OCI-LY3 (cell line): ENCODE measurements around the gene TPCN2.

Source experiments
- H2AFZ ChIP-seq: fragments of 200-600, 300-600 bp; shearing (Covaris generic); 2 replicates; pipeline ENCODE4 v1.6.0; 2014; ENCODE audit warnings: antibody characterized with exemption, low read depth, low read length
- H3K27ac ChIP-seq: fragments of 200-600, 300-600 bp; sonication (generic); 2 replicates; pipeline ENCODE4 v1.5.1; 2014; ENCODE audit warnings: mild to moderate bottlenecking, low read length, moderate library complexity, mixed read lengths
- H3K27me3 ChIP-seq: fragments of 200-600, 300-600 bp; sonication (generic); 2 replicates; pipeline ENCODE4 v1.6.1; 2014; ENCODE audit warnings: low read depth, low read length, mixed read lengths
- H3K36me3 ChIP-seq: fragments of 200-600, 300-600 bp; sonication (generic); replicated peaks from 2 replicates; pipeline ENCODE3; 2014; ENCODE audit warnings: low read depth, low read length, mixed read lengths
- H3K4me1 ChIP-seq: fragments of 300-600, 200-600 bp; sonication (generic); 2 replicates; pipeline ENCODE4 v1.6.1; 2014; ENCODE audit warnings: low read length, mixed read lengths
- H3K4me2 ChIP-seq: fragments of 200-600, 300-600 bp; sonication (generic); 2 replicates; pipeline ENCODE4 v1.6.1; 2014; ENCODE audit warnings: low read length, mixed read lengths
- H3K4me3 ChIP-seq: fragments of 300-600, 200-600 bp; sonication (generic); 2 replicates; pipeline ENCODE4 v1.5.1; 2014; ENCODE audit warnings: antibody characterized with exemption, mild to moderate bottlenecking, low read length, moderate library complexity
- H3K79me2 ChIP-seq: fragments of 300-600, 200-600 bp; shearing (Covaris generic); 2 replicates; pipeline ENCODE4 v1.6.1; 2014; ENCODE audit warnings: mild to moderate bottlenecking, low read length, mixed read lengths
- H3K9ac ChIP-seq: fragments of 300-600, 200-600 bp; shearing (Covaris generic); 2 replicates; pipeline ENCODE4 v1.6.0; 2014; ENCODE audit warnings: mild to moderate bottlenecking, low read length, moderate library complexity
- H3K9me3 ChIP-seq: fragments of 200-600, 300-600 bp; shearing (Covaris generic); 2 replicates; pipeline ENCODE4 v1.6.1; 2014; ENCODE audit warnings: low read length, mixed read lengths; ENCODE audit not compliant: insufficient read depth
- H4K20me1 ChIP-seq: fragments of 200-600, 300-600 bp; sonication (generic); 2 replicates; pipeline ENCODE4 v1.6.1; 2016; ENCODE audit warnings: low read length, mixed read lengths; ENCODE audit not compliant: insufficient read depth
- EZH2phosphoT487 ChIP-seq: fragments of 200-600 bp; shearing (Covaris generic); IDR thresholded peaks from 2 replicates; pipeline ENCODE4 v1.6.1; 2018; ENCODE audit warnings: antibody characterized with exemption, mixed run types, low read depth
- TF ChIP-seq, protein P1 (sequence below): fragments of 200-600, 300-600 bp; sonication (generic); IDR thresholded peaks from 2 replicates; pipeline ENCODE4 v1.5.1; 2014; ENCODE audit warnings: antibody characterized with exemption, low read length, low read depth

The TPCN2 gene

DNA sequence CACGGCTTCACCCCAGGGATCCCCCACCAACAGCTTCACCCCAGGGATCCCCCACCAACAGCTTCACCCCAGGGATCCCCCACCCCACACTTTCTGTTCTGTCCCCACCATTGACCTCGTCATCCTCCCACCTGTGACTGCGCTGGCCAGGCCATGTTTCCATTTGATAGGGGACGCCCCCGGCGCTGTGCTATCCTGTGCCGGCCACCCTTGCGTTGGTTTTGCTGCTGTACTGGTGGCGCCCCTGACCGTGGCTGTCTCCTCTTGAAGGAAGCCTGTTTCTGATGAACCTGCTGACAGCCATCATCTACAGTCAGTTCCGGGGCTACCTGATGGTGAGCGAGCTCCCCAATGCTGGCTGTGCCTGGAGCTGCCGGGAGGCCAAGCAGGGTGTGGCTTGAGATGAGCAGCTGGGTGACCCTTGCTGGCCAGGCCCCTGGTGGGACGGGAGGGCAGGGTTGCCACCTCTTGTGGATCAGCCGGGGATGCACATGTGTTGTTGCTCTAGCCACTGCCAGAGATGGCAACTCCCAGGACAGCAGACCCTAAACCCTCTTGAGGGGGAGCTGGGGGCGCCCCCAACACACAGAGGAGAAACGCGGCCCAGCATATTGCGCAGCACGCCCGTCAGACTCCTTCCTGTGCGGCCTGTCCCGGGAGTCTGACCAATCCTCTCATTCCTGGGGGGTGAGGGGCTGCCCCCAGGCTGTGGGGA, 22.5 kb downstream of the TPCN2 start:
- Histone ChIP-seq H3K27ac (no peak overlapping the region), H2AFZ (no peak overlapping the region), H3K27me3 (no peaks in the 10 kb centered on the region), H3K4me3 (no peak overlapping the region), H3K9me3 (no peaks in the 10 kb centered on the region), H3K9ac (no peak overlapping the region), H3K79me2 (no peaks in the 10 kb centered on the region), H3K36me3 (peaks cover 5% of the 10 kb centered on the region), H3K4me2 (no peak overlapping the region), H4K20me1 (peaks cover 26% of the 10 kb centered on the region), H3K4me1 (no peaks in the 10 kb centered on the region)
- no peak for TF ChIP-seq EZH2phosphoT487
- TF ChIP-seq, protein P1, sequence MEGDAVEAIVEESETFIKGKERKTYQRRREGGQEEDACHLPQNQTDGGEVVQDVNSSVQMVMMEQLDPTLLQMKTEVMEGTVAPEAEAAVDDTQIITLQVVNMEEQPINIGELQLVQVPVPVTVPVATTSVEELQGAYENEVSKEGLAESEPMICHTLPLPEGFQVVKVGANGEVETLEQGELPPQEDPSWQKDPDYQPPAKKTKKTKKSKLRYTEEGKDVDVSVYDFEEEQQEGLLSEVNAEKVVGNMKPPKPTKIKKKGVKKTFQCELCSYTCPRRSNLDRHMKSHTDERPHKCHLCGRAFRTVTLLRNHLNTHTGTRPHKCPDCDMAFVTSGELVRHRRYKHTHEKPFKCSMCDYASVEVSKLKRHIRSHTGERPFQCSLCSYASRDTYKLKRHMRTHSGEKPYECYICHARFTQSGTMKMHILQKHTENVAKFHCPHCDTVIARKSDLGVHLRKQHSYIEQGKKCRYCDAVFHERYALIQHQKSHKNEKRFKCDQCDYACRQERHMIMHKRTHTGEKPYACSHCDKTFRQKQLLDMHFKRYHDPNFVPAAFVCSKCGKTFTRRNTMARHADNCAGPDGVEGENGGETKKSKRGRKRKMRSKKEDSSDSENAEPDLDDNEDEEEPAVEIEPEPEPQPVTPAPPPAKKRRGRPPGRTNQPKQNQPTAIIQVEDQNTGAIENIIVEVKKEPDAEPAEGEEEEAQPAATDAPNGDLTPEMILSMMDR: no peak

DNA sequence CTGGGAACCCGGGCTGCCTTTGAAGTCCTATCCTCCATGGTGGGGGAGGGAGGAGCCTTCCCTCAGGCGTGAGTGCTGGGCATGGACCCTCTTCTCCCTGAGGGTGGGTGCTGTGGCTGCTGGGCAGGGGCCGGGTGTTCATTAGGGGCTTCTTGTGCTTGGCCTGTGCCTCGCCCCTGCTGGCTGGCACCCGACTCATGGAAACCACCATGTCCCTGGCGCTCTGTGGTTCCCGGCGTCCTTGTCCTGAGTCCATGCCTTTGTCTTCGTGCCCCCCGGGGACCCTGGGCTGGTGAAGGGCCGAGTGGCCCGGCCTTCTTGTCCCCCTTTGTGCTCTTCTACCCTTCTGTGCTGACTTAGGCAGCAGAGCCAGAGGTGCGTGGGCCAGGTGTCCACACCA, 23.2 kb downstream of the TPCN2 start:
- H4K20me1 ChIP-seq: peaks cover 19% of the 10 kb centered on the region
- TF ChIP-seq EZH2phosphoT487: no peak
- TF ChIP-seq, protein P1: no peak
- no peak overlapping the region for H3K4me2 ChIP-seq
- H3K4me1 ChIP-seq: no peaks in the 10 kb centered on the region
- H3K9ac ChIP-seq: no peak overlapping the region
- peaks cover 5% of the 10 kb centered on the region for H3K36me3 ChIP-seq
- H3K9me3 ChIP-seq: no peaks in the 10 kb centered on the region
- no peaks in the 10 kb centered on the region for H3K27me3 ChIP-seq
- H3K27ac ChIP-seq: no peak overlapping the region
- H3K4me3 ChIP-seq: no peak overlapping the region
- no peak overlapping the region for H2AFZ ChIP-seq
- no peaks in the 10 kb centered on the region for H3K79me2 ChIP-seq

DNA sequence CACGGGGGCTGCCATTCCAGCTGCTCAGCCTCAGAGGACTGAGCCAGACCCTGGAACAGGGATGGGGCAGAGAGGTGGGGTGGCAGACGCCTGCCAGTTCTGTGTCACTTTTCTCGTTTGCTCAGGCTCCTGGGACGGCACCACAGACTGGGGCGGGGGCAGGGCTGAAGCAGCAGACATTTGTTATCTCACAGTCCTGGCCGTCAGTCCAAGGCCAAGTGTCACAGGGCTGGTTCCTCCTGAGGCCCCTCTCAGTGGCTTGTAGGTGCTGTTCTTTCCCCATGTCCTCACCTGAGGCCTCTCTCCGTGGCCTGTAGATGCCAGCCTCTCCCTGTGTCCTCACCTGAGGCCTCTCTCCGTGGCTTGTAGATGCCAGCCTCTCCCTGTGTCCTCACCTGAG, 24.7 kb downstream of the TPCN2 start:
- Histone ChIP-seq H3K9me3 (no peaks in the 10 kb centered on the region), H3K27ac (no peak overlapping the region), H2AFZ (no peak overlapping the region), H3K9ac (no peak overlapping the region), H3K79me2 (no peaks in the 10 kb centered on the region), H4K20me1 (peaks cover 15% of the 10 kb centered on the region; the same call in 1 of the 2 replicates), H3K4me3 (no peak overlapping the region), H3K27me3 (no peaks in the 10 kb centered on the region), H3K36me3 (peaks cover 6% of the 10 kb centered on the region), H3K4me1 (no peaks in the 10 kb centered on the region), H3K4me2 (no peak overlapping the region)
- no peak for TF ChIP-seq EZH2phosphoT487
- TF ChIP-seq, protein P1: no peak

DNA sequence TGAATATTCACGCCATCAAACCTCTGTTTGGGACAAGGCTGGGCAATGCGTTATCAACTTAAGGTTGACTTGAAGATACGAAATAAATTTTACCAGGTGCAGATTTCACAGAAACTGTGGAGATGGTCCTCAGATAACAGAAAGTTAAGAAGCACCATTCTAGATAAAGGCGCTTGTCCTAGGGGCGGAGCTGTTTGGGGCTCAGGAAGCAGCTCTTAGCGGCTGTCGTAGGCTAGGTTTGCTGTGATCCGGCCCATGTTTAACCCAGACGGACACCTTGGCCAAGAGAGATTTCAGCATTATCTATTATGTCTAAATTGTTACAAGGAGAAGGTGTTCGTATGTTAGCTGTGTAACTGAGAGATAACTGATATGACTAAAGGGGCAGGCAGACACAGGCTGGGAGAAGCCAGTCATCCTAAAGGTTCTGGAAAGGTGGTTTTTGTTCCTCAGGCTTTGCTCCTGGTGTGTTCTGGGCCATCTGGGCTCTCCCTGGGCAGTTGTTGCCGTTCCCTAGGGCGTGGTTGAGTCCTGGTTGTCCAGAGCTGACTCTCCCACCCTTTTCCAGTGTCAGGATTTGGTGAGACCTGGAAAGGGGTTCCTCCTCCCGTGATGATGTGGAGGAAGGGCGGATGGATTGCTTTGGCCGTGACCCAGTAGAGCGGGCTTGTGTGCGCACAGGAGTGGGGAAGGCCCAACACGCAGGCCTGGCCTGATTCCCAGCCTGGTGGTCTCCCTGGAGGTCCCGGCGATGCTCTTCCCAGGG, 25.8 kb downstream of the TPCN2 start:
- Histone ChIP-seq H4K20me1 (peaks cover 15% of the 10 kb centered on the region; the same call in 1 of the 2 replicates), H3K27me3 (no peaks in the 10 kb centered on the region), H3K36me3 (peaks cover 8% of the 10 kb centered on the region), H3K9ac (no peak overlapping the region), H3K9me3 (no peaks in the 10 kb centered on the region), H3K27ac (no peak overlapping the region), H3K4me2 (no peak overlapping the region), H3K79me2 (no peaks in the 10 kb centered on the region), H3K4me3 (no peak overlapping the region), H2AFZ (no peak overlapping the region), H3K4me1 (no peaks in the 10 kb centered on the region)
- TF ChIP-seq, protein P1: no peak
- no peak for TF ChIP-seq EZH2phosphoT487
